ENCODE results near the gene SLC24A2. TPM values are rescaled to one million over a fixed set of nuclear protein-coding genes. Genes with fewer than 3 reads are reported as not detected.
A peak's percentile ranks its signal among the peaks of the same experiment; 100 is the strongest.

Gene SLC24A2
- total RNA-seq, 1 experiment from 2014 or later, result not detected

GRCh38 chr9:19809422-19810269 is 20.8 kb upstream of the SLC24A2 start:
- intact Hi-C loops (cut with micrococcal nuclease; ENCODE audit: unreplicated experiment), result no loop called here
- H3K9me3 Mint-ChIP-seq (ENCODE audit: unreplicated experiment), result peaks cover 8% of the 10 kb centered on the region
- BruUV-seq (replicated peaks), result no TSS peak
- no peak overlapping the region for H3K4me3 ChIP-seq (ENCODE audit: low read depth, low read length)
- H3K4me1 Mint-ChIP-seq (ENCODE audit: low read depth, unreplicated experiment), result no peaks in the 10 kb centered on the region
- H3K4me3 Mint-ChIP-seq (ENCODE audit: unreplicated experiment), result peak overlapping the region; percentile 42
- H3K27me3 Mint-ChIP-seq (ENCODE audit: insufficient read depth, unreplicated experiment), result peaks cover 8% of the 10 kb centered on the region
- H3K9me3 ChIP-seq, result no peaks in the 10 kb centered on the region
- POLR2A ChIA-PET, result no interaction called here
- H3K27ac Mint-ChIP-seq (ENCODE audit: unreplicated experiment), result no peak overlapping the region
- CTCF ChIA-PET, result no interaction called here
- TF ChIP-seq CTCF (IDR thresholded peaks at IDR 0.05; ENCODE audit: insufficient read depth in 1 of 2, low read depth in 1 of 2, low read length in 1 of 2, severe bottlenecking in 1 of 2, unreplicated experiment in 1 of 2), result no peak
- no peaks in the 10 kb centered on the region for H3K36me3 Mint-ChIP-seq (ENCODE audit: insufficient read depth, unreplicated experiment)
- no peaks in the 10 kb centered on the region for H3K36me3 ChIP-seq (ENCODE audit: control insufficient read depth, insufficient read depth, low read length)
- H3K27me3 ChIP-seq (replicated peaks; ENCODE audit: control insufficient read depth, insufficient read depth, low read length), result no peaks in the 10 kb centered on the region
- DNase-seq, result no peak
- H3K4me1 ChIP-seq, result no peaks in the 10 kb centered on the region

GRCh38 chr9:19807182-19807892 is 18.5 kb upstream of the SLC24A2 start:
- Histone ChIP-seq H3K4me1 (no peaks in the 10 kb centered on the region), H3K36me3 (ENCODE audit: control insufficient read depth, insufficient read depth, low read length) (no peaks in the 10 kb centered on the region), H3K9me3 (no peaks in the 10 kb centered on the region), H3K27me3 (replicated peaks; ENCODE audit: control insufficient read depth, insufficient read depth, low read length) (no peaks in the 10 kb centered on the region), H3K4me3 (ENCODE audit: low read depth, low read length) (no peak overlapping the region)
- intact Hi-C loops (cut with micrococcal nuclease; ENCODE audit: unreplicated experiment), result no loop called here
- H3K4me1 Mint-ChIP-seq (ENCODE audit: low read depth, unreplicated experiment), result no peaks in the 10 kb centered on the region
- no TSS peak for BruUV-seq (replicated peaks)
- TF ChIP-seq CTCF (IDR thresholded peaks at IDR 0.05; ENCODE audit: insufficient read depth in 1 of 2, low read depth in 1 of 2, low read length in 1 of 2, severe bottlenecking in 1 of 2, unreplicated experiment in 1 of 2), result no peak
- no peak for DNase-seq
- H3K27me3 Mint-ChIP-seq (ENCODE audit: insufficient read depth, unreplicated experiment), result peaks cover 7% of the 10 kb centered on the region
- no peaks in the 10 kb centered on the region for H3K36me3 Mint-ChIP-seq (ENCODE audit: insufficient read depth, unreplicated experiment)
- ChIA-PET POLR2A (no interaction called here), CTCF (no interaction called here)
- H3K9me3 Mint-ChIP-seq (ENCODE audit: unreplicated experiment), result peaks cover 4% of the 10 kb centered on the region
- no peak overlapping the region for H3K4me3 Mint-ChIP-seq (ENCODE audit: unreplicated experiment)
- H3K27ac Mint-ChIP-seq (ENCODE audit: unreplicated experiment), result no peak overlapping the region

GRCh38 chr9:19804431-19804830 is 15.6 kb upstream of the SLC24A2 start:
- no peaks in the 10 kb centered on the region for H3K4me1 ChIP-seq
- no peak overlapping the region for H3K27ac Mint-ChIP-seq (ENCODE audit: unreplicated experiment)
- no peak for DNase-seq
- BruUV-seq (replicated peaks), result no TSS peak
- no peak overlapping the region for H3K4me3 Mint-ChIP-seq (ENCODE audit: unreplicated experiment)
- intact Hi-C loops (cut with micrococcal nuclease; ENCODE audit: unreplicated experiment), result no loop called here
- POLR2A ChIA-PET, result no interaction called here
- peaks cover 6% of the 10 kb centered on the region for H3K4me1 Mint-ChIP-seq (ENCODE audit: low read depth, unreplicated experiment)
- no peaks in the 10 kb centered on the region for H3K36me3 ChIP-seq (ENCODE audit: control insufficient read depth, insufficient read depth, low read length)
- peaks cover 5% of the 10 kb centered on the region for H3K27me3 Mint-ChIP-seq (ENCODE audit: insufficient read depth, unreplicated experiment)
- no peaks in the 10 kb centered on the region for H3K9me3 ChIP-seq
- H3K27me3 ChIP-seq (replicated peaks; ENCODE audit: control insufficient read depth, insufficient read depth, low read length), result no peaks in the 10 kb centered on the region
- CTCF ChIA-PET, result no interaction called here
- no peaks in the 10 kb centered on the region for H3K9me3 Mint-ChIP-seq (ENCODE audit: unreplicated experiment)
- no peak for TF ChIP-seq CTCF (IDR thresholded peaks at IDR 0.05; ENCODE audit: insufficient read depth in 1 of 2, low read depth in 1 of 2, low read length in 1 of 2, severe bottlenecking in 1 of 2, unreplicated experiment in 1 of 2)
- H3K4me3 ChIP-seq (ENCODE audit: low read depth, low read length), result no peak overlapping the region
- H3K36me3 Mint-ChIP-seq (ENCODE audit: insufficient read depth, unreplicated experiment), result no peaks in the 10 kb centered on the region
